ENCODE measurements around the gene IL23R. TPM values are rescaled to one million over a fixed set of nuclear protein-coding genes. Genes with fewer than 3 reads are reported as not detected.
"Not testable (repeated sequence)": the region's sequence is repeated elsewhere in the genome, so short reads cannot be mapped to it uniquely, and the experiment has no call there.

IL23R gene
- total RNA-seq, 2 experiments from 2014 or later: 16.8 to 17.7 TPM

DNA sequence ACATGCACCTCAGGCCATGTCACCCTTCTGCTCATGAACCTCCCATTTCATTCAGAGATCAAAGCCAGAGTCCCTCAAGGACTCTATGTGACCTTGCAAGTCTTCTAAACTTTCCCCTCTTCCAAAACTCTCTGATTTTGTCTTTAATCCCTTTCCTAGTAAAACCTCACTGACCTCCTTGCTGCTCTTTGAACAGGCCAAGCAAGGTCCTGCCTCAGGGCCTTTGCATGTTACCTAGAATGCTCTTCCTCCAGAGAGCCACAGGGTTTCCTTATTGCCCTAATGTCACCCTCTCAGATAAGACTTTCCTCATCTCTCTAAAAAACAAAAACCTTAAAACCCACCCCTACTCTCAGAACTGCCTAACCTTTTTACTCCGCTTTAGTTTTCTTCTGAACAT, 26.6 kb downstream of the IL23R start:
- Mint-ChIP-seq H3K9me3 (no peaks in the 10 kb centered on the region), H3K27me3 (peaks cover 5% of the 10 kb centered on the region), H3K4me1 (ENCODE audit: low read depth) (peaks cover 36% of the 10 kb centered on the region), H3K27ac (no peak overlapping the region), H3K4me3 (no peak overlapping the region), H3K36me3 (peaks cover 19% of the 10 kb centered on the region)
- CTCF ChIA-PET: no interaction called here
- POLR2A ChIA-PET: interaction anchor here (2.9 kb wide), 1 partner anchor 21 kb away, joined by 26 read pairs; no protein-coding TSS in a partner anchor
- peak; percentile 23 for DNase-seq
- intact Hi-C loops (cut with micrococcal nuclease): no loop called here

DNA sequence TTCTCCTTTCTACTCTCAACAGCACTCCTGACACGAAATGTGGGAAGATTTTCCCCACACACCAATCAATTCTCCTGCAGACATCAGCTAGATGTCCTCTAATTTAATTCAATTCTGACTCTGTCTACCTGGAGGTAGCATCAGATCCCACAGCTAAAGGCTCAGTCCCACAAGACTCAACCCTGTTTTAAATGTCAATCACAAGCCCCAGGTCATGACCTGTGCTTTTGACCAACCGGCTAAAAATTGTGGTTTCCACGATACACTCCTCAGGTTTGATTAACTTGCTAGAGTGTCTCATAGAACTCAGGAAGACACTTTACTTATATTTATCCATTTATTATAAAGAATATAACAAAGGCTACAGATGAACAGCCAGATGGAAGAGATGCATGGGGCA, 27.4 kb downstream of the IL23R start:
- Mint-ChIP-seq H3K9me3 (no peaks in the 10 kb centered on the region), H3K4me1 (ENCODE audit: low read depth) (peaks cover 32% of the 10 kb centered on the region), H3K27ac (peak overlapping the region; percentile 79), H3K27me3 (peaks cover 5% of the 10 kb centered on the region), H3K4me3 (no peak overlapping the region), H3K36me3 (peaks cover 20% of the 10 kb centered on the region)
- ChIA-PET CTCF (no interaction called here), POLR2A (interaction anchor here (0.9 to 2.9 kb wide), 5 partner anchors 18 to 139 kb away, joined by 3 to 26 read pairs (median 5); partner anchors contain the start of gene IL23R)
- no peak for DNase-seq
- intact Hi-C loops (cut with micrococcal nuclease): loop anchor here (1.0 kb wide), 2 partner anchors 19 to 81 kb away; no protein-coding TSS in a partner anchor

DNA sequence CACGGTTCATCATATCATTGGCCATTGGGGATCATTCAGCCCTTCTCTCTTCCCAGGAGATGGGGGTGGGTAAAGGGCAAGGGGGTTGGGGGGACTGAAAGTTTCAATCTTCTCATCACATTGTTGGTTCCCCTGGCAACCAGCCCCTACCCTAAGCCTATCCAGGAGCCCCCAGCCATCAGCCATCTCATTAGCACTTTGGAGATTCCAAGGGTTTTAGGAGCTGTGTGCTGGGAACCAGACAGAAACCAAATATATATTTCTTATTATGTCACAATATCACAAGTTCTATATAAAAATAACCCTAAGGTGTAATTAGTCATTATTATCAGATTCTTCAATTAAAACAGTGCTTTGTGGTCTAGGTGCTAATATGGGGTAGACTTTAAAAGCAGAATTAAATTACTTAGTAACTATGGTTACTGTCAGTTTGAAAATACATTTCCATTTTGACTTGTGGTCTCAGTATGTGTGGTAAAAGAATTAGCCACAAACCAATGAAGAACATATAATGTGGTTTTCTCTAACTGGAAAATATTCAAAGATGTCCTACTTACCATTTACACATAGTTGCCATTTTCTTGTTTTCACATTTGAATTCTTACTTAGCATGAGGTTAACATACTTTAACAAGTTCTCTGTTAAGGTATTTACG, 28.1 kb downstream of the IL23R start:
- peaks cover 20% of the 10 kb centered on the region for H3K36me3 Mint-ChIP-seq
- H3K27me3 Mint-ChIP-seq: peaks cover 5% of the 10 kb centered on the region
- POLR2A ChIA-PET: interaction anchor here (0.9 to 2.9 kb wide), 5 partner anchors 18 to 138 kb away, joined by 3 to 26 read pairs (median 5); partner anchors contain the start of gene IL23R
- H3K4me1 Mint-ChIP-seq (ENCODE audit: low read depth): peaks cover 28% of the 10 kb centered on the region
- no peak for DNase-seq
- intact Hi-C loops (cut with micrococcal nuclease): loop anchor here (1.0 kb wide), 2 partner anchors 18 to 80 kb away; no protein-coding TSS in a partner anchor
- no peaks in the 10 kb centered on the region for H3K9me3 Mint-ChIP-seq
- no peak overlapping the region for H3K4me3 Mint-ChIP-seq
- CTCF ChIA-PET: interaction anchor here (1.2 to 3.9 kb wide), 2 partner anchors 19 to 198 kb away, joined by 4 to 58 read pairs; no protein-coding TSS in a partner anchor
- H3K27ac Mint-ChIP-seq: peak overlapping the region; percentile 79

DNA sequence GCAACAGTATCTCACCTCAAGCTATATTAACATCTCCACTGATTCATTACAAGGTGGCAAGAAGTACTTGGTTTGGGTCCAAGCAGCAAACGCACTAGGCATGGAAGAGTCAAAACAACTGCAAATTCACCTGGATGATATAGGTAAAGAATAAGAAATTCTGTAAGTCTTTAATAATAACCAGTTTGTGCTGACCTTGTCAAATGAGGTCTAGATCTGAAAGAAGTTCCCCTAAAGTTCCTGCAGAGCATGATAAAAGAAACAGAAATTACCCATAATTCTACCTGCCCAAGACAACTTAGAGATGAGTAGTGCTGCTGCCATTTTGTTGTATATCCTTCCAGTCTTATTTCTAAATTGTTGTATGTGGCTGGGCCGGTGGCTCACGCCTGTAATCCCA, 34.5 kb downstream of the IL23R start:
- ChIA-PET CTCF (interaction anchor here (0.7 kb wide), 1 partner anchor 9 kb away, joined by 3 read pairs; no protein-coding TSS in a partner anchor), POLR2A (no interaction called here)
- Mint-ChIP-seq H3K27ac (no peak overlapping the region), H3K27me3 (peaks cover 5% of the 10 kb centered on the region), H3K4me1 (ENCODE audit: low read depth) (peaks cover 10% of the 10 kb centered on the region), H3K36me3 (peaks cover 29% of the 10 kb centered on the region), H3K4me3 (no peak overlapping the region), H3K9me3 (no peaks in the 10 kb centered on the region)
- intact Hi-C loops (cut with micrococcal nuclease): no loop called here
- DNase-seq: no peak

DNA sequence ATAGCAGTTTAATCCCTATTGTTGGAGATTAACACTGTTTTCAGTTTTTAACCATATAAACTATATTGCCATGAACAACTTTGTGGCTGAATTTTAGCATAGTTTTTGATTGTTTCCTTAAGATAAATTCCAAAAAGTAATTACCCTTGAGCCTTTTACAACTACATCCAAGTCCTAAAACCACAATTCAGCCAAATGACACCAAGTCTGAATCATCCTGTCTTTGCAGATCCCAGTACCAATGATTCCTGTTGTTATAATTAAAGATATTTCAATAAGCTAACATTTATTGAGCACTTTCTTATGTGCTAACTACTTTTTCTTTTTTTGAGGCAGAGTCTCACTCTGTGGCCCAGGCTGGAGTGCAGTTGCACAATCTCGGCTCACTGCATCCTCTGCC, 35.6 kb downstream of the IL23R start:
- POLR2A ChIA-PET: no interaction called here
- CTCF ChIA-PET: interaction anchor here (1.8 kb wide), 1 partner anchor 10 kb away, joined by 5 read pairs; no protein-coding TSS in a partner anchor
- Mint-ChIP-seq H3K27ac (no peak overlapping the region), H3K9me3 (no peaks in the 10 kb centered on the region), H3K27me3 (peaks cover 3% of the 10 kb centered on the region), H3K36me3 (peaks cover 27% of the 10 kb centered on the region), H3K4me3 (no peak overlapping the region), H3K4me1 (ENCODE audit: low read depth) (peaks cover 3% of the 10 kb centered on the region)
- intact Hi-C loops (cut with micrococcal nuclease): no loop called here
- no peak for DNase-seq

DNA sequence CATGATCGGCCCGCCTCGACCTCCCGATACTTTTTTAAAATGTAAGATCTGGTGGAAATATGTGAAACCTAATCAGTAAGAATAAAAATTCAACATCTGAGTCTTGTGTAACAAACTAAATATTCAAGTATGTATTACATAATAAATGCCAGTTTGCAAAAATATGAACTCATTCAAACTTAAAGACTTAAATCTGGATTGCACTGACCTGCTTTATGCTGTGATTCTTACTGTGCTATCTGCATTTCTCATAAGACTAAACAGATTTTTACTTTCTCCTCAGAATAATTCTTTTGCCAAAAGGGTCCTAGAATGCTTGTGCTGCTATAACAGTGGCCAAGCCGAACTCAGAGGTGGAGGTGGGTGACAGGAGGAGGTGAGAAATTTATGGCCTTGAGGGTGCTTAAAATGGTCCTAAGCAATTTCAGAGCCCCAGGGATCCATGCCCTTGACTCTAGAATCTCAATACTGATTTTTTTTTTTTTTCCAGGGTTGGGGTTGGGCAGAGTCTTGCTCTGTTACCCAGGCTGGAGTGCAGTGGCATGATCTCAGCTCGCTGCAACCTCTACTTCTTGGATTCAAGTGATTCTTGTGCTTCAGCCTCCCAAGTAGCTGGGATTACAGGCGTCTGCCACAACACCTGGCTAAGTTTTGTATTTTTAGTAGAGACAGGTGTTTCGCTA, 38.2 kb downstream of the IL23R start:
- Mint-ChIP-seq H3K4me3 (no peak overlapping the region), H3K36me3 (peaks cover 26% of the 10 kb centered on the region), H3K27me3 (no peaks in the 10 kb centered on the region), H3K27ac (no peak overlapping the region), H3K9me3 (no peaks in the 10 kb centered on the region), H3K4me1 (ENCODE audit: low read depth) (peaks cover 4% of the 10 kb centered on the region)
- ChIA-PET CTCF (interaction anchor here (0.8 to 1.1 kb wide), 2 partner anchors 10 to 128 kb away, joined by 3 read pairs; no protein-coding TSS in a partner anchor), POLR2A (no interaction called here)
- intact Hi-C loops (cut with micrococcal nuclease): no loop called here
- no peak for DNase-seq

DNA sequence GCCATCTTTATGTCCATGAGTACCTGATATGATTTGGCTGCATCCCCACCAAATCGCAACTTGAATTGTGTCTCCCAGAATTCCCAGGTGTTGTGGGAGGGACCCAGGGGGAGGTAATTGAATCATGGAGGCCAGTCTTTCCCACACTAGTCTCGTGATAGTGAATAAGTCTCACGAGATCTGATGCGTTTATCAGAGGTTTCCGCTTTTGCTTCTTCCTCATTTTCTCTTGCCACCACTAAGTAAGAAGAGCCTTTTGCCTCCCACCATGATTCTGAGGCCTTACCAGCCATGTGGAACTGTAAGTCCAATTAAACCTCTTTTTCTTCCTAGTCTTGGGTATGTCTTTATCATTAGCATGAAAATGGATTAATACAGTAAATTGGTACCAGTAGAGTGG, 41.1 kb downstream of the IL23R start:
- intact Hi-C loops (cut with micrococcal nuclease); DNase-seq; H3K9me3 Mint-ChIP-seq; CTCF ChIA-PET; H3K27ac Mint-ChIP-seq; H3K27me3 Mint-ChIP-seq; POLR2A ChIA-PET; H3K4me3 Mint-ChIP-seq: not testable (repeated sequence)
- Mint-ChIP-seq H3K36me3 (peaks cover 26% of the 10 kb centered on the region), H3K4me1 (ENCODE audit: low read depth) (peaks cover 22% of the 10 kb centered on the region)

DNA sequence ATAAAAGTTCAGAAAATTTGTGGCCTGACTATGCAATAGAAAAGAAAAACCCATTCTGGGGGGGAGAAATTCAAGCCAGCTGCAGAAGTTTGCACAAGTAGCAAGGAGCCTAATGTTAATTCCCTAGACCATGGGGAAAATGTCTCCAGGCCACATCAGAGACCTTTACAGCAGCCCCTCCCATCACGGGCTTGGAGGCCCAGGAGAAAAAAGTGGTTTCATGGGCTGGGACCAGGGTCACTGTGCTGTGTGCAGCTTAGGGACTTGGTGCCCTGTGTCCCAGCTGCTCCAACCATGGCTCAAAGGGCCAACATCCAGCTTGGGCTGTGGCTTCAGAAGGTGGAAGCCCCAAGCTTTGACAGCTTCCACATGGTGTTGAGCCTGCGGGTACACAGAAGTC, 42.0 kb downstream of the IL23R start:
- peaks cover 25% of the 10 kb centered on the region for H3K4me1 Mint-ChIP-seq (ENCODE audit: low read depth)
- CTCF ChIA-PET: interaction anchor here (0.5 to 8.2 kb wide), 3 partner anchors 42 to 162 kb away, joined by 3 to 173 read pairs (median 59); partner anchors contain the start of gene IL23R
- H3K4me3 Mint-ChIP-seq: no peak overlapping the region
- POLR2A ChIA-PET: no interaction called here
- H3K27me3 Mint-ChIP-seq: no peaks in the 10 kb centered on the region
- intact Hi-C loops (cut with micrococcal nuclease): no loop called here
- no peak overlapping the region for H3K27ac Mint-ChIP-seq
- DNase-seq: no peak
- H3K36me3 Mint-ChIP-seq: peaks cover 26% of the 10 kb centered on the region
- H3K9me3 Mint-ChIP-seq: no peaks in the 10 kb centered on the region

DNA sequence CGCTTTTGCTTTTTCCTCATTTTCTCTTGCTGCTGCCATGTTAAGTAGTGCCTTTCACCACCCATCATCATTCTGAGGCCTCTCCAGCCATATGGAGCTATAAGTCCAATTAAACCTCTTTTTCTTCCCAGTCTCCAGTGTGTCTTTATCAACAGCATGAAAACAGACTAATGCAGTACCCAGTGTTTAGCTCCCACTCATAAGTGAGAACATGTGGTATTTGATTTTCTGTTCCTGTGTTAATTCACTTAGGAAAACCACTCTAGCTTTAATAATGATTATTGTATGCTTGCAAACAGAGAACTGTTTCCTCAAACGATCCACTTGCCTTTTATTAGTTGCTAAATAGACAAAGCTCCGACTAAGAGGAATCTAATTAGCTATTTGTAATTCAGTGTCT, 43.3 kb downstream of the IL23R start:
- ChIA-PET CTCF (interaction anchor here (0.7 to 8.2 kb wide), 6 partner anchors 9 to 213 kb away, joined by 3 to 173 read pairs (median 32); partner anchors contain the start of gene IL23R), POLR2A (no interaction called here)
- H3K4me3 Mint-ChIP-seq: no peak overlapping the region
- intact Hi-C loops (cut with micrococcal nuclease): no loop called here
- peaks cover 35% of the 10 kb centered on the region for H3K4me1 Mint-ChIP-seq (ENCODE audit: low read depth)
- no peak for DNase-seq
- H3K27ac Mint-ChIP-seq: peak overlapping the region; percentile 7
- H3K27me3 Mint-ChIP-seq: no peaks in the 10 kb centered on the region
- no peaks in the 10 kb centered on the region for H3K9me3 Mint-ChIP-seq
- peaks cover 19% of the 10 kb centered on the region for H3K36me3 Mint-ChIP-seq

DNA sequence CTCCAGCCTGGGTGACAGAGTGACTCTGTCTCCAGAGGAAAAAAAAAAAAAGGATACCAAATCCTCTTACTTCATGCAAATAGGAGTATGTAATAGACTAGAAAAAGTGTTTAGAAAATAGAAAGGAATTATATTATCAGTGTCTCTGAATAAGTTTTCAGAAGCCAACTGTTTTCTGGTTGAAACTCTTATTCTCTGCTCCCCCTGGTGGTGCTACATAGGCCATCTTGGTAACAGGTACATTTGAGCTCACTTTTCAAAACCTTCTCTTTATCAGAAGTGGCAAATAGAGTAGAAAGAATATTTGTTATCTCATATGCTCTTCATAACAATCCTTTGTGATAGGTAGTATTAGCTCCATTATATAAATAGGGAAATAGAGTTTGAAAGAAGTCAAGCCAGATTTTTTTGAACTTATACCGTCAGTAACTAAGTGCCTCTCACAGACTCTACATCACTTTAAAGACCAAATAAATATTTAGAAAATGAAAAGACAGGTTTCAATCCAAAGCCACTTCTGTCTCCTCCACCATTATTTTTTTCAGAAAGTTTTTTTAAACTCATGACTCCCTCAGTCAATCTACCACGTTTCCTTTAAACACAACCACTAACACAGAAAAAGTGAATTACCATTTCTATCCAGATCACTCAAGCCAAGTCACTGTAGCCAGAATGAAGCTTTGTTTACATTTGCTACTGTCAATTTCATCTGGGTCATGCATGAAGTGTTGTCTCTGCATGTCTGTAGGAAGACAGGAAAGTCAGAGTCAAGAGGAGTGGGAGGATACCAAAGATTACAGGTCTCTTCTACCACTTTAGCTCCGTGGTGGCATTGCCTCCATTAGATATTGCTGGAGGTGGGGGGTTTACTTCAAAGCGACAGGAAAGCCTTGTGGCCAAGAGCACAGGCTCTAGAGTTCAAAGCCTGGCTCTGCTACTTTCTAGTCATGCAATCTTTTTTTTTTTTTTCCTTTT, 45.6 kb downstream of the IL23R start:
- ChIA-PET CTCF (interaction anchor here (0.6 to 8.2 kb wide), 60 partner anchors 9 to 1078 kb away, joined by 3 to 173 read pairs (median 5); partner anchors contain the start of genes C1orf141, IL23R and SLC35D1), POLR2A (interaction anchor here (0.6 to 3.4 kb wide), 10 partner anchors 16 to 218 kb away, joined by 3 to 14 read pairs (median 4); partner anchors contain the start of genes IL23R, SERBP1 and SLC35D1)
- peaks cover 43% of the 10 kb centered on the region for H3K4me1 Mint-ChIP-seq (ENCODE audit: low read depth)
- H3K27me3 Mint-ChIP-seq: no peaks in the 10 kb centered on the region
- H3K9me3 Mint-ChIP-seq: no peaks in the 10 kb centered on the region
- H3K36me3 Mint-ChIP-seq: peaks cover 16% of the 10 kb centered on the region
- H3K27ac Mint-ChIP-seq: peak overlapping the region; percentile 71
- peak; percentile 55 for DNase-seq
- intact Hi-C loops (cut with micrococcal nuclease): loop anchor here (1.0 to 5.0 kb wide), 7 partner anchors 18 to 445 kb away; partner anchors contain the start of gene SLC35D1
- H3K4me3 Mint-ChIP-seq: no peak overlapping the region

DNA sequence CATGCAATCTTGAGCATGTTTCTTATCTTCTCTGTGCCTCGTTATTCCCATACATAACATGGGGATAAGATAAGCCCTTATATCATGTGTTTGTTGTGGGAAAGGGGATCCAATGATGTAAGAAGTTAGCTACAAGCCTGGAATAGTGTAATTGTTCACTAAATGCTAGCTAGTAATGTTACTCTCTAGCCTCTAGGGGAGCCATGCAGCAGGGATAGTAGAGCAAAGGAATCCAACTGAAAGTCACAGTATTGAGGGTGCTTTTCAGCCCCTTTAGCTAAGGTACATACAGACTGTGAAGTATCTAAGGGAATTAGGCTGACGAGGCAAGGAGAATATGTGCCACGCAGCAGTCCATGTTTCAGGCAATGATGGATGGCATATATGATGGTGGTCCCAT, 46.9 kb downstream of the IL23R start:
- ChIA-PET POLR2A (interaction anchor here (0.9 to 3.4 kb wide), 4 partner anchors 13 to 159 kb away, joined by 3 to 14 read pairs (median 4); partner anchors contain the start of genes IL23R and SLC35D1), CTCF (interaction anchor here (0.6 to 8.2 kb wide), 61 partner anchors 9 to 1984 kb away, joined by 3 to 173 read pairs (median 8); partner anchors contain the start of genes IL23R and SLC35D1)
- no peak for DNase-seq
- H3K4me3 Mint-ChIP-seq: no peak overlapping the region
- no peaks in the 10 kb centered on the region for H3K9me3 Mint-ChIP-seq
- peaks cover 51% of the 10 kb centered on the region for H3K4me1 Mint-ChIP-seq (ENCODE audit: low read depth)
- no peaks in the 10 kb centered on the region for H3K27me3 Mint-ChIP-seq
- H3K36me3 Mint-ChIP-seq: peaks cover 6% of the 10 kb centered on the region
- peak overlapping the region; percentile 44 for H3K27ac Mint-ChIP-seq
- intact Hi-C loops (cut with micrococcal nuclease): loop anchor here (2.0 to 5.0 kb wide), 3 partner anchors 62 to 446 kb away; partner anchors contain the start of gene SLC35D1
